Measurements from ENCODE around the gene NFATC4.

NFATC4 gene

DNA sequence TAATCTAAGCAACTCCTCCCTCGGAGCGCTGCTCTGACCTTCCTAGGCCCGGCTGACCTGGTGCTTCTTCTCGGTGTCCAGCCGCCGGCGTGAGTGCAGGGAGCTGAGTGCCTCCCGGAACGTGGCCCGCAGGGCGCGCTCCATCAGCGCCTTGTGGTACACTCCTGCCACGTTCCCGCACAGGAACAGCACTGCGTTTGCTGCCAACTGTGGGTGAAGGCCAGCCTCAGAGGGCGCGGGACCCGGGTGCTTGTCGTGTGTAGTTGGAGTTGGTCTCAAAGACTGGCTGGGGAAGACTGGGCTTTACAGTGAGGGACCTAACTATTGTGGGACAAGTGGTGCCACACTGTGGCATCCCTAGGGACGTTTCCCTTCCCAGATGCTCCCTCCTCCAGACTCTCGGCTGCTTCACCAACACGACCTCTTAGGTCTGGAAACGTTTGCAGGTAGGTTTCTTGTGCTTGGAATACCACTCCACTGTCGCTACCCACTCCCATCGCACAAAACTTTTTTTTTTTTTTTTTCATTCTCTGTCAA lies 36.2 kb upstream of the NFATC4 start:
- Histone ChIP-seq H3K36me3 (replicated peaks) (no peaks in the 10 kb centered on the region), H3K9me3 (no peaks in the 10 kb centered on the region), H3K4me1 (peaks cover 3% of the 10 kb centered on the region; the same call in 1 of the 2 replicates), H3K27me3 (ENCODE audit: low read depth) (no peaks in the 10 kb centered on the region), H3K4me3 (no peak overlapping the region)
- no peak for DNase-seq (ENCODE audit: low spot score in 2 of 2)
- in situ Hi-C loops (cut with MboI; ENCODE audit: low sequenced_read_pairs): loop anchor here (5.0 to 25.0 kb wide), 2 partner anchors 101 to 356 kb away; no protein-coding TSS in a partner anchor

- in situ Hi-C loops (cut with MboI; ENCODE audit: low sequenced_read_pairs): loop anchor here (5.0 to 25.0 kb wide), 2 partner anchors 100 to 355 kb away; no protein-coding TSS in a partner anchor
- peaks cover 3% of the 10 kb centered on the region; the same call in 1 of the 2 replicates for H3K4me1 ChIP-seq
- no peaks in the 10 kb centered on the region for H3K36me3 ChIP-seq (replicated peaks)
- no peaks in the 10 kb centered on the region for H3K27me3 ChIP-seq (ENCODE audit: low read depth)
- H3K9me3 ChIP-seq: no peaks in the 10 kb centered on the region
- DNase-seq (ENCODE audit: low spot score in 2 of 2): peak; percentile 21 to 77
- no peak overlapping the region for H3K4me3 ChIP-seq
Observed at GRCh38 chr14:24332268-24332993, 35.6 kb upstream of the NFATC4 start.

GRCh38 chr14:24334431-24335291 lies 33.3 kb upstream of the NFATC4 start, which contains the start of gene ADCY4:
TSS of gene ADCY4 (minus strand) at chr14:24335071. CDS start at chr14:24334652, 419 bp downstream.
- peaks cover 3% of the 10 kb centered on the region; the same call in 1 of the 2 replicates for H3K4me1 ChIP-seq

GRCh38 chr14:24335461-24336171 lies 32.4 kb upstream of the NFATC4 start:
- no peaks in the 10 kb centered on the region for H3K9me3 ChIP-seq
- no peaks in the 10 kb centered on the region for H3K36me3 ChIP-seq (replicated peaks)
- H3K4me3 ChIP-seq: no peak overlapping the region
- DNase-seq (ENCODE audit: low spot score in 2 of 2): no peak
- peaks cover 3% of the 10 kb centered on the region; the same call in 1 of the 2 replicates for H3K4me1 ChIP-seq
- in situ Hi-C loops (cut with MboI; ENCODE audit: low sequenced_read_pairs): loop anchor here (25.0 kb wide), 1 partner anchor 352 kb away; no protein-coding TSS in a partner anchor
- no peaks in the 10 kb centered on the region for H3K27me3 ChIP-seq (ENCODE audit: low read depth)

More at GRCh38 chr14:24334431-24335291, 33.3 kb upstream of the NFATC4 start, which contains the start of gene ADCY4:
- no peaks in the 10 kb centered on the region for H3K36me3 ChIP-seq (replicated peaks)
- no peak within 1 kb of the TSS for H3K4me3 ChIP-seq
- H3K9me3 ChIP-seq: no peaks in the 10 kb centered on the region
- H3K27me3 ChIP-seq (ENCODE audit: low read depth): no peaks in the 10 kb centered on the region
- in situ Hi-C loops (cut with MboI; ENCODE audit: low sequenced_read_pairs): loop anchor here (5.0 to 25.0 kb wide), 2 partner anchors 98 to 353 kb away; no protein-coding TSS in a partner anchor
- DNase-seq (ENCODE audit: low spot score in 2 of 2): no peak

DNA sequence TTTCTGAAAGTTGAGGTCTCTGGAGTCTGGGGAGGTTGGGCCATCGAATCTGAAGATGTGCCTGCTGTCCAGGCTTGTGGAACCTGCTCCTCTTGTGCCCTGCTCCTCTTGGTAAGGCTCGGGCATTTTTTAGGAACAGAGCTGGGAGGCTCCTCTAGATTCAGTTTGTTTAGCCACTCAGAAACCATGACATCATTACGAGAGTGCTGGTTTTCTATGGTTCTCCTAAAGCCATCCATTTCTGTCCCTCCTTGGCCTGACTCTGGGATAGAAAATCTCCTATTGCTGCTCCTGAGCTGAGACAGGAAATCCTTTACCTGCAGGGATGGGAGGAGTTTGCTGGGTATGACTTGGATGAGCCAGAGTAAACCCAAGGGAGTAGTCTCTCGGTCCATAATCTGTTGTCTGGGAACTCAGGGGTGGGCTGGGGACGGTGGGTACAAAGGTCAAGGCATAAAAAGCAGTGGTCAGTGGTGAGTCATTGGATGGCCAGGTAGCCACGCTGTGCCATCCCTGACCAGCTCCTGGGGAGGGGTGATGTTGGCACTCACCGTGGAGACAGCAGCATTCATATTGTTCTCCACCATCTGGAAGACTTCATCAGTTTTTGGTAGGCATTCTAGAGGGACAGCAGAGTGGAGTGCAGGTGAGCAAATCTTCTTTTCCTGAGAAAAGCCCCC lies 30.7 kb upstream of the NFATC4 start:
- Histone ChIP-seq H3K9me3 (no peaks in the 10 kb centered on the region), H3K4me1 (peaks cover 3% of the 10 kb centered on the region; the same call in 1 of the 2 replicates), H3K4me3 (no peak overlapping the region), H3K27me3 (ENCODE audit: low read depth) (no peaks in the 10 kb centered on the region), H3K36me3 (replicated peaks) (no peaks in the 10 kb centered on the region)
- DNase-seq (ENCODE audit: low spot score in 2 of 2): no peak
- in situ Hi-C loops (cut with MboI; ENCODE audit: low sequenced_read_pairs): loop anchor here (25.0 kb wide), 1 partner anchor 350 kb away; no protein-coding TSS in a partner anchor

GRCh38 chr14:24337824-24338175 lies 30.2 kb upstream of the NFATC4 start:
- Histone ChIP-seq H3K9me3 (no peaks in the 10 kb centered on the region), H3K4me3 (no peak overlapping the region), H3K27me3 (ENCODE audit: low read depth) (no peaks in the 10 kb centered on the region), H3K36me3 (replicated peaks) (no peaks in the 10 kb centered on the region), H3K4me1 (peaks cover 3% of the 10 kb centered on the region; the same call in 1 of the 2 replicates)
- DNase-seq (ENCODE audit: low spot score in 2 of 2): no peak
- in situ Hi-C loops (cut with MboI; ENCODE audit: low sequenced_read_pairs): loop anchor here (25.0 kb wide), 1 partner anchor 350 kb away; no protein-coding TSS in a partner anchor

DNA sequence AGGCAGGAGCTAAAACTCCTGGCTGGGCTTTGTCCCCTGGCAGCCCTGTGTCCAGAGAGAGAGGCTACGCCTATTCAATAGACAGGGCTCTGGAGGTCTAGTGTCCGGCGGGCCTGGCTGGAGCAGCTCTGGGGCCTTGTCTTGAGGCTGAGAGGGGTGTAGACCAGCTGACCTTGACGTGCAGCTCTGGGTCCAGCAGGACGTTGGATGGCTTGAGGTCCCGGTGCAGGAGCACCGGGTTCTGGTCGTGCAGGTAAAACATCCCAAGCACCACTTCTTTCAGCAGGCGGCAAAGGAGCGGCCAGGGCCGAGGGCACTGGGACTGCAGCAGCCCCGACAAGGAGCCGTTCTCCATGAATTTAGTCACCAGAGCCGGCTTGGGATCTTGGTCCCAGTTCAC lies 29.1 kb upstream of the NFATC4 start:
- H3K36me3 ChIP-seq (replicated peaks): no peaks in the 10 kb centered on the region
- peaks cover 2% of the 10 kb centered on the region; the same call in 1 of the 2 replicates for H3K4me1 ChIP-seq
- in situ Hi-C loops (cut with MboI; ENCODE audit: low sequenced_read_pairs): loop anchor here (25.0 kb wide), 1 partner anchor 348 kb away; no protein-coding TSS in a partner anchor
- no peaks in the 10 kb centered on the region for H3K9me3 ChIP-seq
- H3K4me3 ChIP-seq: no peak overlapping the region
- DNase-seq (ENCODE audit: low spot score in 2 of 2): no peak
- peaks cover 6% of the 10 kb centered on the region; the same call in 1 of the 2 replicates for H3K27me3 ChIP-seq (ENCODE audit: low read depth)

DNA sequence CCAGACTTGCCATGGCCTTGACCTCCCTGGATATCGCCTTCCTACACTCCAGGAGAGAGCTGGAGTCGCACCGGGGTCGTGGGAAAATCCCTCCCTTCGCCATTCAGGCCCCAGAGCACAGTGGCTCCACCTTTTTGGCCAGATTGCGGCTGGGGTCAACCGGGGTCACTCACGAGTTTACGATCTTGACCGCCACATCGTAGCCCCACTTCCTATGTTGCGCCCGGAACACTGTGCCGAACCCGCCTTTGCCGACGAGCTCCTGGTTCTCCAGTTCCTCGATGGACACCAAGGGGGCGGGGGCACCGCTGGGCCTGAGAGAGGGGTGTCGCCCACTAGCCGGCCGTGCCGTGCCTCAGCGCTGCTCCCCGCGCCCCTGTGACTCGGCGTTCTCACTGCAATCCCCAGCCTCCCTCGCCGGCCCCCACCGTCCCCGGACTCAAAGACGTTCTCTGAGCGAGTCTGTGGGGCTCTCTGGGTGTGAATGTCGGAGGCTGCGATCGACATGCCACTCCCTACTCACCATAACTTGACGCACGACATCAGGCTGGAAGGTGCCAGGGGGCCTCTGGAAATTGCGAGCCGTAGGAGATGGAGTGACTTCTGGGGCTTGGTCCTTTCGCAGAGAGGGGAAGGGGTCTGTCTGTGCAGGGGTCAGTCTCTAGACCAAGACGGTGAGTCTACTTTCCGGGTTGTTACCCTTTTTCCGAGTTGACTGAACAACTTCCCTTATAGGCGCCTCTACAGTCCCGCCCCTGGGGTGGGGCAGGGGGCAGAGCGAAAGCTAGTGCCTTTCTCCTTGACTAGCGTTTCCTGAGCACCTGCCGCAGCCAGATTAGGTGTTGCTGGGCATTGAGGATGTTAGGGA lies 28.5 kb upstream of the NFATC4 start, which contains the start of gene RIPK3:
Gene RIPK3 (minus strand): TSS at position 708 of the 868 bp plus-strand sequence. CDS start 165 bp downstream, at position 543.
- H3K4me3 ChIP-seq: no peak within 1 kb of the TSS
- no peaks in the 10 kb centered on the region for H3K9me3 ChIP-seq
- no peaks in the 10 kb centered on the region for H3K36me3 ChIP-seq (replicated peaks)
- H3K27me3 ChIP-seq (ENCODE audit: low read depth): peaks cover 11% of the 10 kb centered on the region
- H3K4me1 ChIP-seq: no peaks in the 10 kb centered on the region
- no peak for DNase-seq (ENCODE audit: low spot score in 2 of 2)
- in situ Hi-C loops (cut with MboI; ENCODE audit: low sequenced_read_pairs): loop anchor here (25.0 kb wide), 1 partner anchor 348 kb away; no protein-coding TSS in a partner anchor

GRCh38 chr14:24340606-24341005 lies 27.4 kb upstream of the NFATC4 start:
- Histone ChIP-seq H3K4me3 (no peak overlapping the region), H3K36me3 (replicated peaks) (no peaks in the 10 kb centered on the region), H3K9me3 (no peaks in the 10 kb centered on the region), H3K4me1 (no peaks in the 10 kb centered on the region), H3K27me3 (ENCODE audit: low read depth) (peaks cover 17% of the 10 kb centered on the region)
- no peak for DNase-seq (ENCODE audit: low spot score in 2 of 2)
- in situ Hi-C loops (cut with MboI; ENCODE audit: low sequenced_read_pairs): loop anchor here (25.0 kb wide), 1 partner anchor 347 kb away; no protein-coding TSS in a partner anchor

- no peak for DNase-seq (ENCODE audit: low spot score in 2 of 2)
- in situ Hi-C loops (cut with MboI; ENCODE audit: low sequenced_read_pairs): loop anchor here (25.0 kb wide), 1 partner anchor 344 kb away; no protein-coding TSS in a partner anchor
- H3K9me3 ChIP-seq: no peaks in the 10 kb centered on the region
- peaks cover 17% of the 10 kb centered on the region for H3K27me3 ChIP-seq (ENCODE audit: low read depth)
- no peak overlapping the region for H3K4me3 ChIP-seq
- H3K4me1 ChIP-seq: no peaks in the 10 kb centered on the region
- H3K36me3 ChIP-seq (replicated peaks): no peaks in the 10 kb centered on the region
Observed at GRCh38 chr14:24342889-24343288, 25.1 kb upstream of the NFATC4 start.

- Histone ChIP-seq H3K4me1 (no peaks in the 10 kb centered on the region), H3K9me3 (no peaks in the 10 kb centered on the region), H3K4me3 (no peak overlapping the region), H3K27me3 (ENCODE audit: low read depth) (peaks cover 17% of the 10 kb centered on the region), H3K36me3 (replicated peaks) (no peaks in the 10 kb centered on the region)
- DNase-seq (ENCODE audit: low spot score in 2 of 2): no peak
- in situ Hi-C loops (cut with MboI; ENCODE audit: low sequenced_read_pairs): loop anchor here (25.0 kb wide), 1 partner anchor 343 kb away; no protein-coding TSS in a partner anchor
Observed at GRCh38 chr14:24343795-24344660, 24.0 kb upstream of the NFATC4 start.

Data from HAP-1 (cell line).